ENCODE results near the gene SLFN11.

DNA sequence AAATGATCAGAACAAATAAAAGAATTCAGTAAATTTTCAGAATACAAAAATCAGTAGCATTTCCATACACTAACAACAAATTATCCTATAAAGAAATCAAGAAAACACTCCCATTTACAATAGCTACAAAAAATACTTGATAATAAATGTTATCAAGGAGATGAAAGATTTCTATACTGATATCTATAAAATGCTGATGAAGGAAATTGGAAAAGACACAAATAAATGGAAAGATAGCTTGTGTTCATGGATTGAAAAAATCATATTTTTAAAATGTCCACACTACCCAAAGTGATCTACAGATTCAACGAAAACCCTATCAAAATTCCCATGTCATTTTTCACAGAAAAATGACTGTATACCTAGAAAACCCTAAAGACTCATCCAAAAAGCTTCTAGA is 40.8 kb upstream of the SLFN11 start:
- TF ChIP-seq NR2C2 (CRISPR knock-in tag; IDR thresholded peaks at IDR 0.05) (no peak), ZNF121 (CRISPR knock-in tag; IDR thresholded peaks at IDR 0.05) (no peak), CTCF (IDR thresholded peaks at IDR 0.05) (no peak), USF1 (CRISPR knock-in tag; IDR thresholded peaks at IDR 0.05) (no peak), FOXP1 (CRISPR knock-in tag; IDR thresholded peaks at IDR 0.05; ENCODE audit: borderline replicate concordance) (no peak), TP53 (CRISPR knock-in tag; IDR thresholded peaks at IDR 0.05) (no peak), NFE2L1 (CRISPR knock-in tag; IDR thresholded peaks at IDR 0.05) (no peak), ATF1 (CRISPR knock-in tag; IDR thresholded peaks at IDR 0.05) (no peak), JUN (CRISPR knock-in tag; IDR thresholded peaks at IDR 0.05) (no peak), IRF2 (CRISPR knock-in tag; IDR thresholded peaks at IDR 0.05; ENCODE audit: borderline replicate concordance, low read depth) (no peak), NFATC4 (CRISPR knock-in tag; IDR thresholded peaks at IDR 0.05) (no peak), AFF4 (CRISPR knock-in tag; IDR thresholded peaks at IDR 0.05; ENCODE audit: borderline replicate concordance) (no peak), ATF3 (CRISPR knock-in tag; conservative IDR thresholded peaks at IDR 0.05) (no peak)
- TF ChIP-seq, protein P1, sequence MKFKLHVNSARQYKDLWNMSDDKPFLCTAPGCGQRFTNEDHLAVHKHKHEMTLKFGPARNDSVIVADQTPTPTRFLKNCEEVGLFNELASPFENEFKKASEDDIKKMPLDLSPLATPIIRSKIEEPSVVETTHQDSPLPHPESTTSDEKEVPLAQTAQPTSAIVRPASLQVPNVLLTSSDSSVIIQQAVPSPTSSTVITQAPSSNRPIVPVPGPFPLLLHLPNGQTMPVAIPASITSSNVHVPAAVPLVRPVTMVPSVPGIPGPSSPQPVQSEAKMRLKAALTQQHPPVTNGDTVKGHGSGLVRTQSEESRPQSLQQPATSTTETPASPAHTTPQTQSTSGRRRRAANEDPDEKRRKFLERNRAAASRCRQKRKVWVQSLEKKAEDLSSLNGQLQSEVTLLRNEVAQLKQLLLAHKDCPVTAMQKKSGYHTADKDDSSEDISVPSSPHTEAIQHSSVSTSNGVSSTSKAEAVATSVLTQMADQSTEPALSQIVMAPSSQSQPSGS (CRISPR knock-in tag; IDR thresholded peaks at IDR 0.05; ENCODE audit: borderline replicate concordance, low read depth) = no peak
